Kidney epithelial cell (primary cell): Measurements from ENCODE around the gene PSORS1C2. TPM values are rescaled to one million over a fixed set of nuclear protein-coding genes. Genes with fewer than 3 reads are reported as not detected.

Experiments used
- DNase-seq: peaks from one replicate; pipeline ENCODE4 v3.0.0-alpha.2; 2010; ENCODE audit warnings: low read depth
- H3K27me3 ChIP-seq: 2 replicates; pipeline ENCODE4 v1.6.0; 2011; ENCODE audit warnings: low read length; ENCODE audit not compliant: control insufficient read depth, insufficient read depth
- H3K36me3 ChIP-seq: 2 replicates; pipeline ENCODE4 v1.5.1; 2011; ENCODE audit warnings: low read length; ENCODE audit not compliant: control insufficient read depth, insufficient read depth
- H3K4me3 ChIP-seq: 2 replicates; pipeline ENCODE4 v1.5.1; 2011; ENCODE audit warnings: low read depth, mild to moderate bottlenecking, control low read depth, low read length
- CTCF ChIP-seq: IDR thresholded peaks from 2 replicates; pipeline ENCODE4 v1.5.1; 2011; ENCODE audit warnings: mild to moderate bottlenecking, moderate library complexity, low read length, control low read depth, inconsistent platforms; ENCODE audit not compliant: insufficient read depth, poor library complexity, severe bottlenecking
- total RNA-seq: library from RNA; depleted of rRNA; stranded (reverse); fragments of >200 nt; gene quantifications from 2 replicates; pipeline ENCODE4 v1.2.3, GENCODE V29; 2015

PSORS1C2 gene
- total RNA-seq, 1 donor from 2014 or later = not detected

GRCh38 chr6:31143148-31143547, 4.3 kb upstream of the PSORS1C2 start:
- H3K36me3 ChIP-seq = peaks cover 1% of the 10 kb centered on the region
- TF ChIP-seq CTCF = no peak
- no peak overlapping the region for H3K4me3 ChIP-seq
- no peak for DNase-seq
- no peaks in the 10 kb centered on the region for H3K27me3 ChIP-seq

- TF ChIP-seq CTCF = no peak
- H3K36me3 ChIP-seq = peaks cover 1% of the 10 kb centered on the region
- H3K27me3 ChIP-seq = no peaks in the 10 kb centered on the region
- DNase-seq = no peak
- no peak overlapping the region for H3K4me3 ChIP-seq
Observed at GRCh38 chr6:31142361-31142761, 3.5 kb upstream of the PSORS1C2 start.

GRCh38 chr6:31140643-31141042, 1.8 kb upstream of the PSORS1C2 start:
- DNase-seq = no peak
- Histone ChIP-seq H3K27me3 (no peaks in the 10 kb centered on the region), H3K36me3 (peaks cover 1% of the 10 kb centered on the region), H3K4me3 (no peak overlapping the region)
- TF ChIP-seq CTCF = no peak

- H3K36me3 ChIP-seq = peaks cover under 1% of the 10 kb centered on the region
- DNase-seq = no peak
- H3K4me3 ChIP-seq = no peak overlapping the region
- H3K27me3 ChIP-seq = no peaks in the 10 kb centered on the region
- TF ChIP-seq CTCF = no peak
Observed at GRCh38 chr6:31139599-31139998, 733 bp upstream of the PSORS1C2 start.

- no peak overlapping the region for H3K4me3 ChIP-seq
- no peaks in the 10 kb centered on the region for H3K27me3 ChIP-seq
- H3K36me3 ChIP-seq = no peaks in the 10 kb centered on the region
- no peak for TF ChIP-seq CTCF
- DNase-seq = no peak
Observed at GRCh38 chr6:31135710-31136109, 3.2 kb downstream of the PSORS1C2 start.

- TF ChIP-seq CTCF = no peak
- Histone ChIP-seq H3K4me3 (no peak overlapping the region), H3K36me3 (no peaks in the 10 kb centered on the region), H3K27me3 (no peaks in the 10 kb centered on the region)
- no peak for DNase-seq
Observed at GRCh38 chr6:31132806-31133205, 6.1 kb downstream of the PSORS1C2 start.
